NK-92 (cell line): Measurements from ENCODE around the gene CEP20.

ENCODE experiments used
- DNase-seq: peaks from one replicate; lab custom pipeline; 2025; ENCODE audit not compliant: unreplicated experiment; lab: John Stamatoyannopoulos, UW

The CEP20 gene

DNA sequence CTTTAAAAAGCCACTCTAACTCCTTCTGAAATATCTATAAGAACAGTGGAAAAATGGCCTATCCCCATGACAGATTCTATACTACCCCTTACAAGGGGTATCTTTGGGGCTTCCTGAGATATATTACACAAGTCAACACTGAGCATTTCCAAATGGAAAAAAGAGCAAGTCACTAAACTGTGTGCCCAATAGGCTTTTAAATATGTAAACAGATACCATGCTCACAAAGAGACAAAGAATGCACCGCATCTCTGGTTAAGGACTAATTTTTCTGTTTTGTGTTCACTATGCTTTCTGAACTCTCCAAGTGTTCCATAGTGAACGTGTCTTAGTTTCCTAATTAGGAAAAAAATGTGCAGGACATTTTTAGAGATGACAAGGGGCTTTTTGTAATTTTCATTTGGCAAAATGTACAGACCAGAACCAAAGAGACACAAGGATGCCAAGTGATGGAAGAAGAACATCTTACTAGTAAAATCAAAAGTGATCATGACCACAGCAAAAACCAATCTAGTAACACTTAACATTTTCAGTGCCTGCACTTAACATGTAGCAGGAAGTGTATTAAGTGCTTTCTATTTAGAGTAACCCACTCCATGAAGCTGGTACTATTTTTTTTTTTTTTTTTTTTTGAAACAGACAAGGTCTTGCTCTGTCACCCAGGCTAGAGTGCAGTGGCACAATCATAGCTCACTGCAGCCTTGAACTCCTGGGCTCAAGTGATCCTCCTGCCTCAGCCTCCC, 53.1 kb downstream of the CEP20 start:
- no peak for DNase-seq

DNA sequence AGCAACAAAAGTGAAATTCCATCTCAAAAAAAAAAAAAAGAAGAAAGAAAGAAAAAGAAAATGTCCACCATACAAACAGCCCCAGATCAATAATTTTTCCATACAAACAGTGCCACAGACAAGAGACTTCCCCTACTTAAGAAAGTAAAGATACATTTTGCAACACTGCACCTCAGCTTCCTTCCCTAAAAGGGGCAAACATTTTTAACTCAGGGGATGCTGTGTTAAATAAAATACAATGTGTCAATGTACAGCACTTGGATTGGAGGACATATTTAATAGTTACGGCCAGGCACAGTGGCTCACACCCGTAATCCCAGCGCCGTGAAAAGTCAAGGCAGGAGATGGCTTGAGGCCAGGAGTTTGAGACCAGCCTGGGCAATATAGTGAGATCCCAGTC, 53.9 kb downstream of the CEP20 start:
- DNase-seq = no peak

DNA sequence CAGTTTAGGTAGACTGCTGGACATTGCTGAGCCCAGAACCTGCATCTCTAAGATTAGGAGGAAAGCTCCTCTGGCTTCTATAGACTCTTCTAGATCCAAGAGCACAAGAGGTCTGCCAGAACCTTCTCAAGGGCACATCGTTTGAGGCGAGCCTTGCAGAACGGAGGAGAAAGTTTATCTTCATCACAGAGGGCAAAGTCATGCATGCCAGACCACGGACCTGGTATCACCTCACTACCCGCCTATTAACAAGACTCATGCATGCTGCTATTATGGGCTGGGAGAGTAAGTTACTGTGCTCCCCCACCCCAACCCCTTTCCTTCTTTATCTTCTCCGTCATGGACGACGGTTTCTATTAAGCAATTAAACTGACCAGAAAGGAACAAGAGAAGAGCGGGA, 54.9 kb downstream of the CEP20 start:
- no peak for DNase-seq

DNA sequence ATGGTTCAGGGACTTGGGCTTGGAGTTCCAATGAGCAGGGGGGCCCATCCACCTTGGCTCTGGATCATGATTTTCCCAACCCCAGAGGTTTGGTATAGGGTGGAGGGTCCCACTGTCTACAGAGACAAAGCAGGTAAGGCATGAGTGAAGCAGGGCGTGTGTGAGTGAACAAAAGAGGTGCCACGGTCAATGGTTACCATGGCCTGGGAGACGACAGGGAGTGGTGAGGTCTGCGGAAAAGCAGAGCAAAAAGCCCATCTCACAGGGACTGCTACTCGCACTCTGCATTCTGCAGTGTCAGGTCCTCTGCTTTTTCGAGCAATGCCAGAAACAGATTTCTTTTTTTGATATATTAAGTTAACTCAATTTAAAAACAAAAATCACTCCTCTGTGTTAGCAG, 56.2 kb downstream of the CEP20 start:
- no peak for DNase-seq

DNA sequence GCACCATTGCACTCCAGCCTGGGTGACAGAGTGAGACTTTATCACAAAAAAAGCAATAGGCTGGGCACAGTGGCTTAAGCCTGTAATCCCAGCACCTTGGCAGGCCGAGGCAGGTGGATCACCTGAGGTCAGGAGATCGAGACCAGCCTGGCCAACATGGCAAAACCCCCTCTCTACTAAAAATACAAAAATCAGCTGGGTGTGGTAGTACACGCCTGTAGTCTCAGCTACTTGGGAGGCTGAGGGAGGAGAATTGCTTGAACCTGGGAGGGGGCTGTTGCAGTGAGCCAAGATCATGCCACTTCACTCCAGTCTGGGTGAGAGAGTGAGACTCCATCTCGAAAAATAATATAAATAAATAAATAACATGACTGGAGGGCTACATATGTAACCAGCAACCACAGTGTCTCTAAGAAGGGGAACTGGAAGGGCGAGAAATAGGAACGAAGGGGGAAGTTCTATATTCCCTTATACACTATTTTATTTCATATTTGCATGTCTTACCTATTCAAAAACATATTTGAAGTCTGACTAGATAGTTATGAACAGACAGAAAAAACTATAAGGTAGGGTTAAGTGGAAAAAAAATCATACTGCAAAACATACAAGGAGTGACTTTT, 57.5 kb downstream of the CEP20 start:
- no peak for DNase-seq

DNA sequence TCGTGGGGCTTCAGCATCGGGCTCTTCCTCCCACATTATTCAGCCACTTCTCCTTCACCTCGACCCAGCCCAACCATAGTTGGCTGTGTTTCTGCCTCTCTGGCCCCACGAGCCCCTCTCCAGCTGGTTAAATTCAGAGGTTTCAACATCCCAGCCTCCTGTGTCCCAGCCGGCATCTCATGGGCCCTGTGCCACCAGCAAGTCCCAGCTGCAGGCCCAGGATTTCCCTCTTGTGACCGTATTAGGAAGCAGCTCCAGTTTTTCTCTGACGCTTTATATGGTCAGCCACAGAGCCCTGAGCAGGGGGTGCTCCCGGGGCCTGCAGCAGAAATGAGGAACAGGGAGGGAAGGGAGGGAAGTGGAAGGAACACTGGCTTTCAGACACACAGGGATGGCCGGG, 58.9 kb downstream of the CEP20 start:
- no peak for DNase-seq

DNA sequence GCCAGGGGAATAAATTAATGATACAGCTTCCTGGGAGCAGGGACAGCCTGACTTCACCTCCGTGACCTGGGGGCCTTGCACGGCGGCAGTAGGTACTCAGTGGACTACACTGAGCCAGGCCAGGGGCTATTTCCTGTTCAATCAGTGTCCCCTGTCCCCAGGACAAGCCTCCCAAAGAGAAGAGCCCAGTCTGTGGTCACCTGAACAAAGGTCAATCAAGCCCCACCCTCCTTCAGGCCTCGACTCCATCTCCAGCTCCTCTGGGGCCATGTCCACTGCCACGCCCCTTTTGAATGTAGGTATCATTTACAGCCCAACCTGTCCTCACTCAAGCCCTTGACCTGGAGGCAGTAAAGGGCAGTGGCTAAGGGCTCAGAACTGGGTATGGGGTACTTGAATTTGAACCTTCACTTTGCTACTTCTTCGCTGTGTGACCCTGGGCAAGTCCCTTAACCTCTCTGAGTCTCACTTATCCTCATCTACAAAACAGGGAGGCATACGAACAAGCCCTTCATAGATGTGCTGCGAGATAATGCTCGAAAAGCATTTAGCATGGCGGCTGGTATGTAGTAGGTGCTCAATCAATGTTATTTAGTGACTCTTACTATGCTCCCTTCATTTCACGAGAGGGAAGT, 60.6 kb downstream of the CEP20 start:
- no peak for DNase-seq

DNA sequence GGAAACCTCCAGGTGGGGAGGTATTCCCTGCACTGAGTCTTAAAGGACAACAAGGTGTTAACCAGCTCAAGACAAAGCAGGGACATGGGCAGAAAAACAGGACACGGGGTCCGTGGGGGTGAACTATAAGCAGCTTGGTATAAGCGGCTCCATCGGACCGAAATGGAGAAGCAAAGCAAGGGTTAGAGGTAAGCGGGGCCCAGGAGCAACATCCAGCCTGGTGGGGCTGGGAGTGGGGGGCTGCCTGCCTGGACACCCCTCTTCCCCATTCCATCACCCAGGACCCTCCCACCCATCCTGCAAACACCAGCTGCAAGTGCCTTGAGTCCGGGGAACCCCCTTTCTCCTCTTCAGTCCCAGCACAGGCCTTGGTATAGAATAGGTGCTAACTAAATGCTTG, 61.1 kb downstream of the CEP20 start:
- DNase-seq = no peak

DNA sequence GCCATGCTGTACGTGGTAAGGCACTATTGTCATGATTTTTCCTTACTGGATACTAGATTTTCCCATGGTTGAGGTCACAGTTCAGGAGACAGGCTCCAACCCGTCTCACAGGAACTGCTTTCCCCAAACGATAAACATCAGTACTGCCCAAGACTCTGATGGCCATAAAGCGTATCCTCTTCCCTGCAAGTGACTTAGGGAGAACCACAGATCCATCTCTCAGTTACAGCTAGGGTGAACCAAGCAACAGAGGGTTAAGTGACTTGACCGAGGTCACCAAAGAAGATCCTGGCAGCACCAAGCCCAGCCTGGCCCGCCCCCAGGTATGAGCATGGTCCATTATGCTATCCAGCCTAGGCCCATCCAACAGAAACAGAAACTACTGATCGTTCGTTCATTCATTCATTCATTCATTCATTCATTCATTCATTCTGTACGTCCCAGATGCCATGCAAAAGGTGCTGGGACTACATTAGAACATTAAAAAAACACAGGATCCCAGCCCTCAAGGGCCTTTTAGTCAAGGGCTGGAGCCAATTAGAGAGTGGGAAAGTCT, 62.6 kb downstream of the CEP20 start:
- DNase-seq = no peak

DNA sequence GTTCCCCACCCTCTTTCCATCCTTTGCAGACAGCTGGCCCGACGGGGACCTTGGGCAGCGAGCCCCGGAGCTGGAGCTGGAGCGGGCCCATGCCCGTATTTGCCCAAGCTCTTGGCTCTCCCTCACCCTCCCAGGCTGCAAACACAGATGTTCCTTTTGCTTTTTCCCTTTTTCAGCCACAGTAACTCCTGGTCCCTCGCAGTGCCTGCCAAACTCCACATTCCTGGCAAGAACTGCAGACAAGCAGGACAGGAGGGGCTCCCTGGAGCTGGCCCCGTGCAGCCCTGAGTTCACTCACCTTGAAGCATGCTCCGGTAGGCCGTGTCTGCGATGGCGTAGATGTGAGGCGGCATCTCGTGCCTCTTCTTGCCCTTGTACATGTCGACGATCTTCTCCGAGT, 65.4 kb downstream of the CEP20 start:
- no peak for DNase-seq

DNA sequence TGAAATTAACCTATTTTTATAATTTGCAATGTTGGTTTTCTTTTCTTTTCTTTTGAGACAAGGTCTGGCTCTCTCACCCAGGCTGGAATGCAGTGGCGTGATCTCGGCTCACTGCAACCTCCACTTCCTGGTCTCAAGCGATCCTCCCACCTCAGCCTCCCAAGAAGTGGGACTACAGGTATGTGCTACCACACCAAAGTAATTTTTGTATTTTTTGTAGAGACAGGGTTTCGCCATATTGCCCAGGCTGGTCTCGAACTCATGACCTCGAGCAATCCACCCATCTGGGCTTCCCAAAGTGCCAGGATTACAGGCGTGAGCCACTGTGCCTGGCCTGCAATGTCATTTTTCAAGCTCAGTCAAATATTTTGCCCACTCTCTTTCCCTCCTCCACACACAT, 67.6 kb downstream of the CEP20 start:
- no peak for DNase-seq

DNA sequence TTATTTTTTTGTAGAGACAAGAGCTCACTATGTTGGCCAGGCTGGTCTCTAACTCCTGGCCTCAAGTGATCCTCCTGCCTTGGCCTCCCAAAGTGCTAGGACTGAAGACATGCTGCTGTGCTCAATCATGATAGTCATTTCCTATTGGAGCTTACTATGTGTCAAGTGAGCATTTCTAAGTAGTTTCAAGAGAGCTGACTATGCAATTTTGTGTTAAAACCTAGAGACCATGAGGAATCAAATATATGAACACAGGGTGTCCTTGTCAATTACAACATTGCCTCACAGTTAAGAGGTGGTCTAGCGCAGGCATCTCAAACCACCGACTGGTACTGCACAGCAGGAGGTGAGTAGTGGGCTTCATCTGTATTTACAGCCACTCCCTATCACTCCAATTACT, 69.4 kb downstream of the CEP20 start:
- DNase-seq = no peak

DNA sequence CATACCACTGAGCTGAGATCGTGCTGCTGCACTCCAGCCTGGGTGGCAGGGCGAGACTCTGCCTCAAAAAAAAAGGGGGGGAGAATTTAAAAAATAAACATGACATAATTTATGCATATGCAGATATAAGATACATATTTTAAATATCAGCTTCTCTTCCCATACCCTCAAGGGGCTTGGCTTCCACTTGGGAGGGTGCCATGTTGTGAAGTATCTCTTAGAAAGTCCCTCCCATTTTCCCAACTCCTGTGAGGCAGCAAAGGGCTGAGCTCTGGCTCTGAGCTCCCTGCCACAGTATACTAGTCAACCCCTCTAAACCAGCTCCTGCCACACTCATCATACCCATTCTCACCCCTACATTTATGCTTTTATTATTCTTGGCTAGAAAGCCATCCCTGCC, 71.0 kb downstream of the CEP20 start:
- no peak for DNase-seq

DNA sequence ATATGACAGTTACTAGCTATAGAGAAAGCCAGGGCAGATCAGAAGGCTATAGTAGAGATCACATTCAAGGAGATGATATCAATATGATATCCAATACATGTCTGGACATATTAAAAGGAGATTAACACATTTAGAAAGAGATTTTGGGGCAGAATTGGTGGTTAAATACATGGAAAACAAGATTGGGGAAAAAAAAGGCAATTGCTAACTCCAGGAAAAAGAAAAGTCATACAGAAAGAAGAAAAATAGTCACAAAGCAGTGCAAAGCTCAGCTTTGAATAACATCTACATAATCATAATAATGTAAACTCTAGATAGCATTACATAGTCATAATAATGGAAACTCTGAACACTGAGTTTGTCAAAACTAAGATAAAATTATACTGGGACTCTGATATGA, 72.2 kb downstream of the CEP20 start:
- no peak for DNase-seq
